ENCODE measurements around the gene LACTBL1. TPM values are rescaled to one million over a fixed set of nuclear protein-coding genes. Genes with fewer than 3 reads are reported as not detected.
"Not testable (repeated sequence)": the region's sequence is repeated elsewhere in the genome, so short reads cannot be mapped to it uniquely, and the experiment has no call there.

LACTBL1 gene
- total and polyA plus RNA-seq, 2 donors (not counting 1 experiment from before 2014, with no cell fraction given), result not detected

- H3K27me3 ChIP-seq (ENCODE audit: control insufficient read depth, insufficient read depth, low read length), result peaks cover 36% of the 10 kb centered on the region
- no peaks in the 10 kb centered on the region for H3K36me3 ChIP-seq (ENCODE audit: control insufficient read depth, insufficient read depth, low read length)
- H3K4me3 ChIP-seq (replicated peaks in 1 of 4; ENCODE audit: control extremely low read depth in 1 of 4, insufficient read depth in 1 of 4, low read depth in 3 of 4, low read length in 4 of 4), result no peak overlapping the region
- H3K79me2 ChIP-seq (ENCODE audit: control insufficient read depth, insufficient read depth, low read length), result no peaks in the 10 kb centered on the region
- H3K9ac ChIP-seq (ENCODE audit: insufficient read depth, low read length), result no peak overlapping the region
- DNase-seq (ENCODE audit: low read depth in 2 of 2), result no peak
- TF ChIP-seq, protein P1, sequence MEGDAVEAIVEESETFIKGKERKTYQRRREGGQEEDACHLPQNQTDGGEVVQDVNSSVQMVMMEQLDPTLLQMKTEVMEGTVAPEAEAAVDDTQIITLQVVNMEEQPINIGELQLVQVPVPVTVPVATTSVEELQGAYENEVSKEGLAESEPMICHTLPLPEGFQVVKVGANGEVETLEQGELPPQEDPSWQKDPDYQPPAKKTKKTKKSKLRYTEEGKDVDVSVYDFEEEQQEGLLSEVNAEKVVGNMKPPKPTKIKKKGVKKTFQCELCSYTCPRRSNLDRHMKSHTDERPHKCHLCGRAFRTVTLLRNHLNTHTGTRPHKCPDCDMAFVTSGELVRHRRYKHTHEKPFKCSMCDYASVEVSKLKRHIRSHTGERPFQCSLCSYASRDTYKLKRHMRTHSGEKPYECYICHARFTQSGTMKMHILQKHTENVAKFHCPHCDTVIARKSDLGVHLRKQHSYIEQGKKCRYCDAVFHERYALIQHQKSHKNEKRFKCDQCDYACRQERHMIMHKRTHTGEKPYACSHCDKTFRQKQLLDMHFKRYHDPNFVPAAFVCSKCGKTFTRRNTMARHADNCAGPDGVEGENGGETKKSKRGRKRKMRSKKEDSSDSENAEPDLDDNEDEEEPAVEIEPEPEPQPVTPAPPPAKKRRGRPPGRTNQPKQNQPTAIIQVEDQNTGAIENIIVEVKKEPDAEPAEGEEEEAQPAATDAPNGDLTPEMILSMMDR (conservative IDR thresholded peaks at IDR 0.05 in 1 of 2, IDR thresholded peaks at IDR 0.05 in 1 of 2; ENCODE audit: low read depth in 1 of 2, low read length in 2 of 2), result no peak
- no peak for TF ChIP-seq EZH2 (IDR thresholded peaks at IDR 0.05; ENCODE audit: low read length, missing control alignments)
- H3K9me3 ChIP-seq (ENCODE audit: control insufficient read depth, insufficient read depth, low read depth, low read length), result no peaks in the 10 kb centered on the region
- no peak overlapping the region for H3K27ac ChIP-seq (ENCODE audit: insufficient read depth, low read length)
- H3K4me2 ChIP-seq (ENCODE audit: extremely low read depth, insufficient read depth, low read length), result no peak overlapping the region
- no peaks in the 10 kb centered on the region for H4K20me1 ChIP-seq (ENCODE audit: control insufficient read depth, extremely low read depth, insufficient read depth, low read length)
- H3K4me1 ChIP-seq (ENCODE audit: control insufficient read depth, extremely low read depth, insufficient read depth, low read length), result no peaks in the 10 kb centered on the region
- no peak overlapping the region for H2AFZ ChIP-seq (ENCODE audit: low read length)
Observed at GRCh38 chr1:22951796-22952195, 20.9 kb downstream of the LACTBL1 start.

DNA sequence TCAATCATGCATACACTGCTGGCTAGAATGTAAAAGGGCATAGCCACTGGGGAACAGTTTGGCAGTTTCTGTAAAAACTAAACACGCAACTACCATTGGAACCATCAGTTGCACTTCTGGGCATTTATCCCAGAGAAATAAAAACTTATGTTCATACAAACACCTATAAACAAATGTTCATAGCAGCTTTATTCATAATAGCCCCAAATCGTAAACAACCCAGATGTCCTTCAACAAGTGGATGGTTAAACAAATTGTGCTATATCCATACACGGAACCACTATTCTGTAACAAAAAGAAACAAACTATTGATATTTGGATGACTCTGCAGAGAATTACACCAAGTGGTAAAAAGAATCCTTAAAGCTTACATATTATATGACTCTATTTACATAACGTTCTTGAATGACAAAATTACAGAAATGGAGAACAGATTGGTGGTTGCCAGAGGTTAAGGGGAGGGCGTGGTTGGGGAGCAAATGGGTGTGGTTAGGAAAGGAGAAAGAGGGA is 22.8 kb downstream of the LACTBL1 start:
- H3K79me2 ChIP-seq (ENCODE audit: control insufficient read depth, insufficient read depth, low read length), result no peaks in the 10 kb centered on the region
- H3K4me1 ChIP-seq (ENCODE audit: control insufficient read depth, extremely low read depth, insufficient read depth, low read length), result no peaks in the 10 kb centered on the region
- TF ChIP-seq EZH2 (IDR thresholded peaks at IDR 0.05; ENCODE audit: low read length, missing control alignments), result no peak
- TF ChIP-seq, protein P1 (conservative IDR thresholded peaks at IDR 0.05 in 1 of 2, IDR thresholded peaks at IDR 0.05 in 1 of 2; ENCODE audit: low read depth in 1 of 2, low read length in 2 of 2), result no peak
- no peak overlapping the region for H3K9ac ChIP-seq (ENCODE audit: insufficient read depth, low read length)
- no peak overlapping the region for H2AFZ ChIP-seq (ENCODE audit: low read length)
- no peaks in the 10 kb centered on the region for H3K9me3 ChIP-seq (ENCODE audit: control insufficient read depth, insufficient read depth, low read depth, low read length)
- peaks cover 28% of the 10 kb centered on the region for H3K27me3 ChIP-seq (ENCODE audit: control insufficient read depth, insufficient read depth, low read length)
- no peaks in the 10 kb centered on the region for H3K36me3 ChIP-seq (ENCODE audit: control insufficient read depth, insufficient read depth, low read length)
- peak in 1 of 2 donors; percentile 20 for DNase-seq (ENCODE audit: low read depth in 2 of 2)
- H3K27ac ChIP-seq (ENCODE audit: insufficient read depth, low read length), result no peak overlapping the region
- no peak overlapping the region for H3K4me3 ChIP-seq (replicated peaks in 1 of 4; ENCODE audit: control extremely low read depth in 1 of 4, insufficient read depth in 1 of 4, low read depth in 3 of 4, low read length in 4 of 4)
- no peaks in the 10 kb centered on the region for H4K20me1 ChIP-seq (ENCODE audit: control insufficient read depth, extremely low read depth, insufficient read depth, low read length)
- H3K4me2 ChIP-seq (ENCODE audit: extremely low read depth, insufficient read depth, low read length), result no peak overlapping the region

DNA sequence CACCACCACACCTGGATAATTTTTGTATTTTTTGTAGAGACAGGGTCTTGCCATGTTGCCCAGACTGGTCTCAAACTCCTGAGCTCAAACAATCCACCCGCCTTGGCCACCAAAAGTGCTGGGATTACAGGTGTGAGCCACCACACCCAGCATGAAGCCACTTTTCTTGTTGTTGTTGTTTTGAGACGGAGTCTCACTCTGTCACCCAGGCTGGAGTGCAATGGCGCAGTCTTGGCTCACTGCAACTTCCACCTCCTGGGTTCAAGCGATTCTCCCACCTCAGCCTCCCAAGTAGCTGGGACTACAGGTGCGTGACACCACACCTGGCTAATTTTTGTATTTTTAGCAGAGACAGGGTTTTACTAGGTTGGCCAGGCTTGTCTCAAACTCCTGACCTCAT is 27.5 kb downstream of the LACTBL1 start:
- H2AFZ ChIP-seq (ENCODE audit: low read length); H3K27ac ChIP-seq (ENCODE audit: insufficient read depth, low read length); DNase-seq (ENCODE audit: low read depth in 2 of 2); H3K4me3 ChIP-seq (replicated peaks in 1 of 4; ENCODE audit: control extremely low read depth in 1 of 4, insufficient read depth in 1 of 4, low read depth in 3 of 4, low read length in 4 of 4); H3K9me3 ChIP-seq (ENCODE audit: control insufficient read depth, insufficient read depth, low read depth, low read length); H3K4me1 ChIP-seq (ENCODE audit: control insufficient read depth, extremely low read depth, insufficient read depth, low read length); H3K79me2 ChIP-seq (ENCODE audit: control insufficient read depth, insufficient read depth, low read length); H3K27me3 ChIP-seq (ENCODE audit: control insufficient read depth, insufficient read depth, low read length); H3K4me2 ChIP-seq (ENCODE audit: extremely low read depth, insufficient read depth, low read length); H4K20me1 ChIP-seq (ENCODE audit: control insufficient read depth, extremely low read depth, insufficient read depth, low read length); H3K36me3 ChIP-seq (ENCODE audit: control insufficient read depth, insufficient read depth, low read length); H3K9ac ChIP-seq (ENCODE audit: insufficient read depth, low read length): not testable (repeated sequence)
